ENCODE measurements around the gene JUNB. TPM values are rescaled to one million over a fixed set of nuclear protein-coding genes. Genes with fewer than 3 reads are reported as not detected.
"Not testable (repeated sequence)": the region's sequence is repeated elsewhere in the genome, so short reads cannot be mapped to it uniquely, and the experiment has no call there.

The JUNB gene
- polyA plus RNA-seq, 1 of the 3 experiments (the other 2 are of a cell fraction): 224 TPM

GRCh38 chr19:12817810-12818209 is 26.5 kb downstream of the JUNB start:
- H3K4me3 ChIP-seq (ENCODE audit: low read depth in 2 of 2, low read length in 1 of 2); H3K27ac ChIP-seq (ENCODE audit: low read depth in 2 of 2, low read length in 1 of 2); DNase-seq; H3K36me3 ChIP-seq (replicated peaks in 1 of 2; ENCODE audit: control insufficient read depth in 1 of 2, insufficient read depth in 2 of 2, low read length in 1 of 2); H3K79me2 ChIP-seq (ENCODE audit: insufficient read depth); H3K9me2 ChIP-seq; H3K9ac ChIP-seq; H2AFZ ChIP-seq (ENCODE audit: low read depth); H3K9me3 ChIP-seq; H3K4me1 ChIP-seq (ENCODE audit: control insufficient read depth in 1 of 2, insufficient read depth in 2 of 2, low read depth in 1 of 2, low read length in 1 of 2); H4K20me1 ChIP-seq (ENCODE audit: insufficient read depth); H3K4me2 ChIP-seq; H3F3A ChIP-seq (replicated peaks; ENCODE audit: insufficient read depth); H3K27me3 ChIP-seq (ENCODE audit: insufficient read depth): not testable (repeated sequence)
- CTCF ChIA-PET: interaction anchor here (1.0 kb wide), 2 partner anchors 21 to 30 kb away, joined by 4 to 5 read pairs; no protein-coding TSS in a partner anchor
- POLR2A ChIA-PET: interaction anchor here (0.9 kb wide), 1 partner anchor 11 kb away, joined by 6 read pairs; the partner anchor contains the start of gene RNASEH2A
- 94% methylated on average over 9 of the region's 11 CpGs for WGBS (ENCODE audit: low lambda C conversion rate)

GRCh38 chr19:12821761-12822160 is 30.5 kb downstream of the JUNB start:
- 92% methylated on average over 2 of the region's 2 CpGs for WGBS (ENCODE audit: low lambda C conversion rate)
- no peaks in the 10 kb centered on the region for H4K20me1 ChIP-seq (ENCODE audit: insufficient read depth)
- DNase-seq: no peak
- no peaks in the 10 kb centered on the region for H3K9me2 ChIP-seq
- H3K27me3 ChIP-seq (ENCODE audit: insufficient read depth): no peaks in the 10 kb centered on the region
- H3K36me3 ChIP-seq (replicated peaks in 1 of 2; ENCODE audit: control insufficient read depth in 1 of 2, insufficient read depth in 2 of 2, low read length in 1 of 2): no peaks in the 10 kb centered on the region
- H3F3A ChIP-seq (replicated peaks; ENCODE audit: insufficient read depth): no peaks in the 10 kb centered on the region
- ChIA-PET POLR2A (no interaction called here), CTCF (interaction anchor here (0.9 to 2.9 kb wide), 3 partner anchors 13 to 44 kb away, joined by 3 to 16 read pairs (median 4); no protein-coding TSS in a partner anchor)
- H3K4me2 ChIP-seq: no peak overlapping the region
- H3K4me3 ChIP-seq (ENCODE audit: low read depth in 2 of 2, low read length in 1 of 2): no peak overlapping the region
- no peaks in the 10 kb centered on the region for H3K79me2 ChIP-seq (ENCODE audit: insufficient read depth)
- no peak overlapping the region for H2AFZ ChIP-seq (ENCODE audit: low read depth)
- no peak overlapping the region for H3K9ac ChIP-seq
- TF ChIP-seq ELF1 (IDR thresholded peaks at IDR 0.05) (no peak), PBX3 (IDR thresholded peaks at IDR 0.05) (no peak), MAX (IDR thresholded peaks at IDR 0.05; ENCODE audit: low read depth) (no peak), CTCF (IDR thresholded peaks at IDR 0.05) (no peak), MXI1 (IDR thresholded peaks at IDR 0.05; ENCODE audit: low read depth, low read length) (no peak), CHD2 (IDR thresholded peaks at IDR 0.05; ENCODE audit: low read length, partially characterized antibody) (no peak), MEF2A (IDR thresholded peaks at IDR 0.05; ENCODE audit: borderline replicate concordance, low read depth) (no peak), JUND (IDR thresholded peaks at IDR 0.05) (no peak), NRF1 (IDR thresholded peaks at IDR 0.05; ENCODE audit: low read depth, low read length) (no peak), NFIC (IDR thresholded peaks at IDR 0.05; ENCODE audit: borderline replicate concordance) (no peak), GATA2 (CRISPR knock-in tag; IDR thresholded peaks at IDR 0.05) (no peak), RCOR1 (IDR thresholded peaks at IDR 0.05; ENCODE audit: low read length) (no peak)
- no peaks in the 10 kb centered on the region; a peak in 1 of 4 replicates for H3K4me1 ChIP-seq (ENCODE audit: control insufficient read depth in 1 of 2, insufficient read depth in 2 of 2, low read depth in 1 of 2, low read length in 1 of 2)
- no peak overlapping the region for H3K27ac ChIP-seq (ENCODE audit: low read depth in 2 of 2, low read length in 1 of 2)
- no peaks in the 10 kb centered on the region for H3K9me3 ChIP-seq

All from SK-N-SH (cell line).